T1000 (cell line): ENCODE measurements around the gene ITGA8.
"Not testable (repeated sequence)": the region's sequence is repeated elsewhere in the genome, so short reads cannot be mapped to it uniquely, and the experiment has no call there.

ENCODE experiments used
- DNase-seq: peaks from one replicate; lab custom pipeline; 2025; ENCODE audit warnings: mixed read lengths; lab: John Stamatoyannopoulos, UW

ITGA8 gene

DNA sequence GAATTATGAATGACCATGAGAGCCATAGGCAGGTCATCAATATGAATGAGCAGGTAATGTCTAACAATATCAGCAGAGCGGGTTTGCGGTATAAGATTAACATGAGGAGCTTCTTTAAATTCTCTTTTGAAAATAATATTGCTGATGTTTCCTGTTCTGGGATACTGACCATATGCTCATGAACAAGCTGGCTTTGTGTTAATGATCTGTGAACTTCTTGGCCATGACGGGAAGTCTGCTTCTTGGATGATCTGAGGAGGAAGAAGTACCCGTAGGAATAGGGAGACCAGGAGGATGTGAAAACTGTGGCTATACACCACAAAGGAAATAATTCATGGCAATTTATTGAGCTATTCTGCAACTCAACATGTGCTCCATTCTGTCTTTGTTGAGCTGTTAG is 38.6 kb downstream of the ITGA8 start:
- DNase-seq = no peak

- DNase-seq = no peak
Observed at GRCh38 chr10:15678851-15679250, 40.9 kb downstream of the ITGA8 start.

DNA sequence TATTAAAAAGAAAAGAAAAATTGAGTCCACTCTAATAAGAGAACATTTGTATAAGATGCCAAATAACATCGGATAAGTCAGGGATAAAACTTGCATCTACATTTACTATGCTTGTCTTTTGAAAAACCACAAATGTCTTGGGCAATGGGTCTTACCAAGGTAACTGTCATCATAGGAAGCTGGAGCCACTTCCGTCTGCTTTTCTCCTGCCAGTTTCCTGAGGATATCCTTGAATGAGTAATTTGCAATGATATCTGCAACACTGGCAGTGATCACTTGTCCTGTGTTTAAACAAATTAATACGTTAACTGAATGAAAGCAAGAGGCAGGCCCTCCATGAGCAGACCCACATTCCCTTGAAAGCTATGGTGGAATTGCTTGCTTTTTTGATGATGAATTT is 47.3 kb downstream of the ITGA8 start:
- no peak for DNase-seq

DNA sequence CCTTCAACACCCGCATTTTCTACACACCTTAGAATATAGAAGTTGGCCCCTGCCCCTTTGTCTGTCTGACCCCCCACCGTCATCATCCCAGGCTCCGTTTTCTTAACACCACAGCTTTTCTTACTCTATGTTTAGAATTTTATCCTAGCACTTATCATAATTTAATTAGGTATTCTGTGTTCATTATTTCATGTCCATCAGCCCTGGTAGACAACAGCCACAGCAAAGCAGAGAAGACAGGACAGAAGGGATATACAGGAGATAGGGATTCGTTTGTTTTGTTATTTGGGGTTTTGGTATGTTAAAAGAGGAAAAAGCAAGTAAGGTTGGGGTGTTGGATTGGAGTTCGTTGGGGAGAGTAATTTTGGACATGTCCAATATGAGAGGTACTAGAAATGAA is 48.8 kb downstream of the ITGA8 start:
- DNase-seq = no peak

GRCh38 chr10:15661574-15661973 is 58.1 kb downstream of the ITGA8 start:
- no peak for DNase-seq

- DNase-seq = no peak
Observed at GRCh38 chr10:15660990-15661389, 58.7 kb downstream of the ITGA8 start.

GRCh38 chr10:15658069-15658702 is 61.5 kb downstream of the ITGA8 start:
- no peak for DNase-seq

GRCh38 chr10:15652757-15653156 is 67.0 kb downstream of the ITGA8 start:
- no peak for DNase-seq

DNA sequence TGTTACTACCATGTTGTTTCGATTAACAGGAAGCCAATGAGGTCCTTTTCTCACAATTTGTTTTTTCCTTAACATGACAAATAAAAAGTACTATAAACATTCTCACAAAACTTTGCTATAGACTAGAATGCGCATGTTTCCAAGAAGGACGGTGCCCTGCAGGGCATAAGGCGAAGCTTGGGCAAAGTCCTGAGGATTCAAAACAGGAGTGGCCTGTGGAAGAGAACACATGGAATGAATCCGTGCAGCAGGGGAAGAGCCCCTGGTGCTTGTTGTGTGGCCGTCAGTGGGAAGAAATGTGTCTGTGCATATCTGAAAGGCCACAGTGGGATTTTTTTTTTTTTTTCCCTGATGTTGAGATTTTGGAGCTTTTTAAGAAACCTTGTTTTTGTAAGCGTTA is 67.6 kb downstream of the ITGA8 start:
- no peak for DNase-seq

GRCh38 chr10:15651175-15651574 is 68.5 kb downstream of the ITGA8 start:
- DNase-seq = no peak

GRCh38 chr10:15642095-15642494 is 77.6 kb downstream of the ITGA8 start:
- DNase-seq = no peak

GRCh38 chr10:15640536-15641085 is 79.1 kb downstream of the ITGA8 start:
- no peak for DNase-seq

GRCh38 chr10:15636446-15636845 is 83.3 kb downstream of the ITGA8 start:
- DNase-seq = no peak

DNA sequence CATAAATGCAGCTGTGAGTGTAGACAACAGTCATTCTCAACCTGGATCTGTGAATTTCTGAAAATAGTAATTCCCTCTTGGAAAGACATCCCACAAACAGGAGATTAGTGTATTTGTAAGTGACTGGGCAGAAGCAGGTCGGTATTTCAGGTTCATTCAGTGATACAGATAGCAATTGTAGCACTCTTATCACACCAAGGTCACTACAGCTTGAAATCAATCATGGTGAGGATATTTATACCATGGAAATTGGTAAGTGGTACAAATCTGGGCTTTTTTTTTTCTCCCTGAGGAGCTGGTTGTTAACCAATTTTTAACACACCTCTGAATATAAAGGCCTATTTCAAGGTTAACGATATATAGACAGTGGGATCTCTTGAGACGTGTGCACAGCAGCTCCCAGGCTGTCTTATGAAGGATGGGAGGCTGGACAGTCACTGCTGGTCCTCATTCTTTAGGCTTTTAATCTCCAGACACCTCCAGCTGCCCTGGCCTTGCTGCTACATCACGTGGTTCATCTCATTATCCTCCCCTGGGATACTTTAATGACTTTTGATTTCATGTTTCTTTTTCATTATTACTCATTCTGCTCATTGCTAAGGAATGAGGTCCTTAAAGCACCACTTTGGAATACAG is 87.1 kb downstream of the ITGA8 start:
- no peak for DNase-seq

DNA sequence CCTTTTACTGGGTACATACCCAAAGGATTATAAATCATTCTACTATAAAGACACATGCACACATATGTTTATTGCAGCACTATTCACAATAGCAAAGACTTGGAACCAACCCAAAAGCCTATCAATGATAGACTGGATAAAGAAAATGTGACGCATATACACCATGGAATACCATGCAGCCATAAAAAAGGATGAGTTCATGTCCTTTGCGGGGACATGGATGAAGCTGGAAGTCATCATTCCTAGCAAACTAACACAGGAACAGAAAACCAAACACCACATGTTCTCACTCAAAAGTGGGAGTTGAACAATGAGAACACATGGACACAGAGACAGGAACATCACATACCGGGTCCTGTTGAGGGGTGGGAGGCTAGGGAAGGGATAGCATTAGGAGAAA is 88.5 kb downstream of the ITGA8 start:
- not testable (repeated sequence) for DNase-seq

DNA sequence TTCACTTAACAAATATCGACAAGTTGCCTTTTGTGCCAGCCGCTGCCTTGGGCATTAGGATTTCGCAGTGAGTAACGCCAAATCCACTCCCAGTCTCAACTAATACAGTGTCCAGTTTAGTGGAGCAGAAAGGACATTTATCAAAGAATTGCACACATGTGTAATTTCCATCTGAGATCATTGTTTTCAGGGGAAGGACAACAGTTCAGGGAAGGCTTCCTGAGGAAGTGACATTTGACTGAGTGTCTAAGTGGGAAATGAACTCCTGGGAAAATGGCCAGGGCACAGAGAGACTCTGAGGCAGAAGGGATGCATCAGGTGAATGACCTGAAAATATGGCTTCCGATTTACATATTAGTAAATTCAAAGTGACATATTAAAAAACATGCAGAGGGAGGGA is 89.4 kb downstream of the ITGA8 start:
- DNase-seq = no peak

DNA sequence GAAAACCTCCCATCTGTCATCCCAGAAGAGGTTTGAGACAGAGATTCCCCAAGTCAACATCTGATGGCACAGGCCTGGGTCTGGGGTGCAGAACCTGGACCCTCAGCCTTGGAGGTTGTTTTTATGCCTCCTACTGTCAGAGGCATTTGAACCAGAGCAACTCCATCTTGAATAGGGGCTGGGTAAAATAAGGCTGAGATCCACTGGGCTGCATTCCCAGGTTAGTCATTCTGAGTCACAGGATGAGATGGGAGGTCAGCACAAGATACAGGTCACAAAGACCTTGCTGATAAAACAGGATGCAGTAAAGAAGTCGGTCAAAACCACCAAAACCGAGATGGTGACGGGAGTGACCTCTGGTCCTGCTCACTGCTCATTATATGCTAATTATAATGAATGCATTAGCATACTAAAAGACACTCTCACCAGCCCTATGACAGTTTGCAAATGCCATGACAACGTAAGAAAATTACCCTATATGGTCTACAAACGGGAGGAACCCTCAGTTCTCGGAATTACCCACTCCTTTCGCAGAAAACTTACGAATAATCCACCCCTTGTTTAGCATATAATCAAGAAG is 92.0 kb downstream of the ITGA8 start:
- no peak for DNase-seq

- no peak for DNase-seq
Observed at GRCh38 chr10:15626937-15627336, 92.8 kb downstream of the ITGA8 start.

DNA sequence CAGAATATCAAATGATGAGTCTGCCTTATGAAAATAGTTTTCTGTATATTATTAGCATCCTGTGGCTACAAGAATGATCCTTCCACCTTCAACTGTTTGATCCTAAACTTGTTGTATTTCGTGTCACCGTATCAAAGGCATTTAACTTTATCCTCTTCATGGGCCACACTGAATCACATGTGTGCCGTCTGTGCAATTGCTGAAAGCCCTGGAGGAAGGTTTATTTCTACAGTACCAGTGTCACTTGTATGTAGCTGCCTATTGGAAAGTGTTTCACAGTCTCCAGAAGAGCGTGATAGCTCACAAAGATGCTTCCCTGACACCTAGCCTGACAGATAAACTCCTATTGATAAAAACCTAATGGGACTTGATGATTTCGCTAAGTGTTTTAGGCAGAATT is 94.5 kb downstream of the ITGA8 start:
- DNase-seq = no peak

GRCh38 chr10:15624401-15625196 is 95.1 kb downstream of the ITGA8 start:
- DNase-seq = no peak

GRCh38 chr10:15620836-15621515 is 98.7 kb downstream of the ITGA8 start:
- no peak for DNase-seq

- no peak for DNase-seq
Observed at GRCh38 chr10:15620337-15620736, 99.4 kb downstream of the ITGA8 start.
